HG03066 (cell line): ENCODE measurements around the gene VPS13D.

Experiments
- ATAC-seq: cut with Tn5 transposase; IDR thresholded peaks from one replicate; pipeline ENCODE4 v1.9.1; 2021; ENCODE audit warnings: low read depth; ENCODE audit not compliant: unreplicated experiment

The VPS13D gene

GRCh38 chr1:12327566-12327965, 97.7 kb downstream of the VPS13D start:
- no peak for ATAC-seq

GRCh38 chr1:12333036-12333785, 103.4 kb downstream of the VPS13D start:
- ATAC-seq = no peak

- ATAC-seq = no peak
These were observed 106.0 kb downstream of the VPS13D start for GRCh38 chr1:12335815-12336214.

- ATAC-seq = no peak
These were observed 106.6 kb downstream of the VPS13D start for GRCh38 chr1:12336413-12336812.

- no peak for ATAC-seq
These were observed 108.2 kb downstream of the VPS13D start for GRCh38 chr1:12338017-12338416.

- ATAC-seq = no peak
These were observed 109.0 kb downstream of the VPS13D start for GRCh38 chr1:12338823-12339222.

GRCh38 chr1:12339396-12339795, 109.6 kb downstream of the VPS13D start:
- ATAC-seq = no peak

GRCh38 chr1:12339811-12340543, 110.1 kb downstream of the VPS13D start:
- ATAC-seq = no peak

GRCh38 chr1:12340544-12340930, 110.7 kb downstream of the VPS13D start:
- ATAC-seq = no peak

- no peak for ATAC-seq
These were observed 111.8 kb downstream of the VPS13D start for GRCh38 chr1:12341667-12342066.

- ATAC-seq = no peak
These were observed 112.7 kb downstream of the VPS13D start for GRCh38 chr1:12342401-12343003.

GRCh38 chr1:12343823-12344487, 114.1 kb downstream of the VPS13D start:
- no peak for ATAC-seq

- ATAC-seq = no peak
These were observed 114.9 kb downstream of the VPS13D start for GRCh38 chr1:12344596-12345349.

- no peak for ATAC-seq
These were observed 115.8 kb downstream of the VPS13D start for GRCh38 chr1:12345350-12346217.

GRCh38 chr1:12346483-12347151, 116.8 kb downstream of the VPS13D start:
- ATAC-seq = no peak

GRCh38 chr1:12348113-12348512, 118.3 kb downstream of the VPS13D start:
- ATAC-seq = no peak

GRCh38 chr1:12353981-12354380, 124.2 kb downstream of the VPS13D start:
- ATAC-seq = no peak

- ATAC-seq = no peak
These were observed 126.4 kb downstream of the VPS13D start for GRCh38 chr1:12356004-12356890.
